Inferior parietal cortex (tissue), 1 donor: ENCODE results near the gene KPNA6.
"Not testable (repeated sequence)": the region's sequence is repeated elsewhere in the genome, so short reads cannot be mapped to it uniquely, and the experiment has no call there.

Experiments
- DNase-seq: peaks from one replicate; pipeline ENCODE4 v3.0.0-alpha.2; 2016; ENCODE audit errors: extremely low spot score

Gene KPNA6

GRCh38 chr1:32100359-32100758 lies 7.5 kb upstream of the KPNA6 start:
- no peak for DNase-seq

- no peak for DNase-seq
Measured at GRCh38 chr1:32100807-32101708, 6.8 kb upstream of the KPNA6 start.

- no peak for DNase-seq
Measured at GRCh38 chr1:32104127-32104526, 3.7 kb upstream of the KPNA6 start.

GRCh38 chr1:32105338-32105737 lies 2.5 kb upstream of the KPNA6 start:
- DNase-seq = no peak

GRCh38 chr1:32106663-32107275 lies 1.1 kb upstream of the KPNA6 start:
- DNase-seq = no peak

- DNase-seq = no peak
Measured at GRCh38 chr1:32111040-32111623, 3.3 kb downstream of the KPNA6 start.

GRCh38 chr1:32111789-32112188 lies 3.9 kb downstream of the KPNA6 start:
- DNase-seq = no peak

- no peak for DNase-seq
Measured at GRCh38 chr1:32112806-32113375, 5.0 kb downstream of the KPNA6 start.

GRCh38 chr1:32113436-32113835 lies 5.6 kb downstream of the KPNA6 start:
- DNase-seq = not testable (repeated sequence)

- no peak for DNase-seq
Measured at GRCh38 chr1:32114420-32114819, 6.6 kb downstream of the KPNA6 start.

GRCh38 chr1:32115496-32115895 lies 7.6 kb downstream of the KPNA6 start:
- DNase-seq = no peak

- DNase-seq = no peak
Measured at GRCh38 chr1:32116531-32116930, 8.7 kb downstream of the KPNA6 start.

GRCh38 chr1:32122151-32122550 lies 14.3 kb downstream of the KPNA6 start:
- no peak for DNase-seq

- DNase-seq = not testable (repeated sequence)
Measured at GRCh38 chr1:32123361-32123760, 15.5 kb downstream of the KPNA6 start.

GRCh38 chr1:32125313-32125712 lies 17.5 kb downstream of the KPNA6 start:
- no peak for DNase-seq

GRCh38 chr1:32126770-32127169 lies 18.9 kb downstream of the KPNA6 start:
- no peak for DNase-seq

- no peak for DNase-seq
Measured at GRCh38 chr1:32127409-32128198, 19.7 kb downstream of the KPNA6 start.

GRCh38 chr1:32128479-32128878 lies 20.6 kb downstream of the KPNA6 start:
- no peak for DNase-seq

- DNase-seq = no peak
Measured at GRCh38 chr1:32128964-32129363, 21.1 kb downstream of the KPNA6 start.

GRCh38 chr1:32133950-32134280 lies 26.1 kb downstream of the KPNA6 start:
- DNase-seq = not testable (repeated sequence)

GRCh38 chr1:32137111-32137510 lies 29.3 kb downstream of the KPNA6 start:
- DNase-seq = no peak

- DNase-seq = no peak
Measured at GRCh38 chr1:32138965-32139364, 31.1 kb downstream of the KPNA6 start.
